ENCODE measurements around the gene CCL2.

The CCL2 gene

DNA sequence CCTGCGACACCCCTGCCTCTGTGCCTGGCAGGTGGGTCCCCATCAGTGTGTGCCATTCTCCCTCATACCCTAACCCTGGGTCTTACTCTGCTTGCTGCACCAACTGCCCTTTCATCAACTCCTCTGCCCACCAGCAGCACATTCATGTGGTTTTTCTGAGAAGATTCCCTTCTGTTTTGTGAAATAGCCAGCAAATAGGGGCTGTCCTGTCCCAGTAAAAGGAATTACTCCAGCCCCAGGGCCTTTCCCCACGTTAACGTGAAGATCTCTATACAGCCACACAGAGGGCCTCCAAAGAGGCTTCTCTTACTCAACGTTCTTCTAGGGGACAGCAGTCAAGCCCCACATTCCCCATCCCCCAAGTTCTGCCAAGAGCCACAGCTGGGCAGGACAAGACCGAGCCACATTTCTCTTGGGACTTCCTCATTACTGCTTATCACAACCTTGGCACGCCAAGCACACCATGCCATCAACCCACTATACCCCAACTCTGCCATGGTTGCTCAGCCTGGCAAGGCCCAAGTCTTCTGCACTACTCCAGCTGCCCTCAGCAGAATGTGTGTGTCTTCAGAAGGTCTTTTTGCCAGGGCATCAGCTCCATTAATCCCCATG lies 18.7 kb upstream of the CCL2 start:
- Histone ChIP-seq H3K36me3 (ENCODE audit: control insufficient read depth, insufficient read depth, low read length) (no peaks in the 10 kb centered on the region), H3K9me3 (ENCODE audit: control insufficient read depth, low read length) (no peaks in the 10 kb centered on the region), H3K27ac (ENCODE audit: insufficient read depth, low read length, poor library complexity, severe bottlenecking) (no peak overlapping the region), H3K27me3 (replicated peaks; ENCODE audit: control insufficient read depth, insufficient read depth, low read length, poor library complexity, severe bottlenecking) (no peaks in the 10 kb centered on the region), H3K4me3 (ENCODE audit: insufficient read depth, low read depth, low read length, poor library complexity, severe bottlenecking) (no peak overlapping the region), H3K4me1 (ENCODE audit: control insufficient read depth, insufficient read depth, low read length, poor library complexity, severe bottlenecking) (no peaks in the 10 kb centered on the region)
- DNase-seq: no peak

DNA sequence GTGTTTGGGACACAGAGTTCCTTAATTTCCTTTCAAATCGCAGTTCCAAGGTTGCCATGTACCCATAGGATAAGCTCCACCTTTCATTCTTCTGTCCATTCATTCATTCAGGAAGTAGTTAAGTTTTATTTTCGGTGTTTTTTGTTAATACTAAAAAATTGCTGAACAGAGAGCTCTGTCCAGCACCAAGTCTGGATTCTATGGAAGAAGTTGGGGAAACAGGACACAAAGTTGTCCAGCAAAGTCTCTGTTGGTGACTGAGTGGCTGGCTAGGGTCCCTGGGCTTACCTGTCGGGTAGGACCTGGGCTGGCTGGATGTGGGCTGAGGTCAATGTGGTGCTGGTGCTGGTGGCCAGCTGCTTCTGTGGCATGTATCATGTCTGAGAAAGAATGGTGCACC lies 17.6 kb upstream of the CCL2 start:
- Histone ChIP-seq H3K4me3 (ENCODE audit: insufficient read depth, low read depth, low read length, poor library complexity, severe bottlenecking) (no peak overlapping the region), H3K27me3 (replicated peaks; ENCODE audit: control insufficient read depth, insufficient read depth, low read length, poor library complexity, severe bottlenecking) (no peaks in the 10 kb centered on the region), H3K27ac (ENCODE audit: insufficient read depth, low read length, poor library complexity, severe bottlenecking) (no peak overlapping the region), H3K9me3 (ENCODE audit: control insufficient read depth, low read length) (no peaks in the 10 kb centered on the region), H3K4me1 (ENCODE audit: control insufficient read depth, insufficient read depth, low read length, poor library complexity, severe bottlenecking) (no peaks in the 10 kb centered on the region), H3K36me3 (ENCODE audit: control insufficient read depth, insufficient read depth, low read length) (no peaks in the 10 kb centered on the region)
- DNase-seq: no peak

GRCh38 chr17:34241062-34241461 lies 14.0 kb upstream of the CCL2 start:
- H3K4me1 ChIP-seq (ENCODE audit: control insufficient read depth, insufficient read depth, low read length, poor library complexity, severe bottlenecking): no peaks in the 10 kb centered on the region
- DNase-seq: no peak

DNA sequence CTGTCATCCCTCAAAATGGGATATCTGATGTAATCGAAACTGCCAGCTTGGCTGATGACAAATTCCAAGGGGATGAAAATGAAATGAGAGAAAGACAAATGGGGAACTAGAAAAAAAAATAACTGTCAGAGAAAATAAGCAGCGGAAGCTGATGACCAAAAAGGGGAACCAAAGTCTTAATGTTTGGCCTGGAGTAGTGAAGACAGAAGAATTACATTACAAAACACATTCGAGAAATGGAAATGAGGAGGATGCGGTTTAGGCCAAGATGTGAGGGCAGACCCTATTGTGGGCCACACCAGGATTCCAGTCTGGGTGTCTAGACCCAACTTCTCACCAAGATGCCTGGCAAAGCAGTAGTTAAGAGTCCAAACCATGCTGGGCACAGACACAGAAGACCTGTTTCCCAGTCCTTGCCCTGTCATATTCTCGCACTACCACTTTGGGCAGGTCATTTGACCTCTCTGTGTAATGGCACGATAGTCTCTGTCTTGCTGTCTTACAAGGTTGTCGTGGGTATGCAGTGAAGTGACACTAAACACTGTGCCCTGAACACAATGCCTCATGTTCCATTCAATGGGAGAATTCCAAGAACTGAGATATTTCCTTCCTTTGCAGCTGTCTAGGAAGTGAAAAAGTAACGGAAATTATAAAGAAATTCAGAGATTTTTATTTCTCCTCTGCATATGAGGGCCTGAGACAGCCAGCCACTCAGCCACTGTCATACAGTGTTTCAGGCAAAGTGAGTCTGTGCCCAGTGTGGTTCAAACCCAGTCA lies 12.3 kb upstream of the CCL2 start:
- Histone ChIP-seq H3K9me3 (ENCODE audit: control insufficient read depth, low read length) (no peaks in the 10 kb centered on the region), H3K4me3 (ENCODE audit: insufficient read depth, low read depth, low read length, poor library complexity, severe bottlenecking) (no peak overlapping the region), H3K27me3 (replicated peaks; ENCODE audit: control insufficient read depth, insufficient read depth, low read length, poor library complexity, severe bottlenecking) (no peaks in the 10 kb centered on the region), H3K36me3 (ENCODE audit: control insufficient read depth, insufficient read depth, low read length) (no peaks in the 10 kb centered on the region), H3K4me1 (ENCODE audit: control insufficient read depth, insufficient read depth, low read length, poor library complexity, severe bottlenecking) (no peaks in the 10 kb centered on the region), H3K27ac (ENCODE audit: insufficient read depth, low read length, poor library complexity, severe bottlenecking) (no peak overlapping the region)
- no peak for DNase-seq

More at GRCh38 chr17:34241062-34241461, 14.0 kb upstream of the CCL2 start:
- no peaks in the 10 kb centered on the region for H3K27me3 ChIP-seq (replicated peaks; ENCODE audit: control insufficient read depth, insufficient read depth, low read length, poor library complexity, severe bottlenecking)
- H3K9me3 ChIP-seq (ENCODE audit: control insufficient read depth, low read length): no peaks in the 10 kb centered on the region
- no peak overlapping the region for H3K27ac ChIP-seq (ENCODE audit: insufficient read depth, low read length, poor library complexity, severe bottlenecking)
- no peaks in the 10 kb centered on the region for H3K36me3 ChIP-seq (ENCODE audit: control insufficient read depth, insufficient read depth, low read length)
- no peak overlapping the region for H3K4me3 ChIP-seq (ENCODE audit: insufficient read depth, low read depth, low read length, poor library complexity, severe bottlenecking)

DNA sequence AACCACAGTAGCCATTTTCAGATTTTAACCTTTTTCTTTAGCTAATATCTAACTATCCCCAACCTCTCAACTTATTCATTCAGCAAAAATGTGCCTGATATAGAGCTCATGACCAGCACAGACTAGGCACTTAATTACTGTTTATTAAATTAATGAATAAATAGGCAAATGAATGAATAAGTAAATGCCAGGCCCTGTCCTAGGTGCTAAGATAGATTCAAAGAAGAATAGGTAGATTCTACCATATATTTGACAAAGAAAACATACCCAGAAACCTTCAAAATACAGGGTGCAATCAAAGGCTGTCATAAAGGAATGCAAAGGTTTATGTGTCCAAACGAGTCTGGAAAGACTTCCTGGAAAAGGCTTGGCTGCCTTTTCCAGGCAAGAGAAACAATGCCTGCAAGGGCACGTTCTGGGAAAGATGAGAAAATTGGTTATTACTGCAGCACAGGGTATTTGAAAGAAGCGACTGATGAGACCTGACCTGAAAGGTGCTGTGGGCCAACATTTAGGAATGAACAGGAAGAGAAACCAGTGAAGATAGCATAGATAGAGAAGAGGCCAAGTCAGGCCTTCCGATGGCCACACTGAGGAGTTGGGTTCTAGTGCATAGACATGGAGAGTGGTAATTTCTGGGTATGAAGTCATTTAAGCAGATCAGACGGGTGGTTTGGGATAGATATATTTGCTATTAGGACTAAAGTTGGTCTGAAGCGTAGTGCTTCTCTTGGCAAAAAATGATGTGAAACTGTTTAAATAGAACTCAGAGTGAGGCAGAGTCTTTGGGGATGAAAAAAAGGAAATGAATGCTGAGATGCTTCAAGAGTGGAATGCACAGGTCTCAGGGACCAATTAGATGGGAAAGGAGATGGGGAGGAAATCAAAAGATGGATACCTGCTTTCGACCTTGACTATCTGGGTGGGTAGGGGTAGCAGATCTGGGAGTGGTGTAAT lies 11.4 kb upstream of the CCL2 start:
- H3K27me3 ChIP-seq (replicated peaks; ENCODE audit: control insufficient read depth, insufficient read depth, low read length, poor library complexity, severe bottlenecking): no peaks in the 10 kb centered on the region
- no peaks in the 10 kb centered on the region for H3K9me3 ChIP-seq (ENCODE audit: control insufficient read depth, low read length)
- DNase-seq: no peak
- no peak overlapping the region for H3K27ac ChIP-seq (ENCODE audit: insufficient read depth, low read length, poor library complexity, severe bottlenecking)
- no peaks in the 10 kb centered on the region for H3K4me1 ChIP-seq (ENCODE audit: control insufficient read depth, insufficient read depth, low read length, poor library complexity, severe bottlenecking)
- no peak overlapping the region for H3K4me3 ChIP-seq (ENCODE audit: insufficient read depth, low read depth, low read length, poor library complexity, severe bottlenecking)
- H3K36me3 ChIP-seq (ENCODE audit: control insufficient read depth, insufficient read depth, low read length): no peaks in the 10 kb centered on the region

DNA sequence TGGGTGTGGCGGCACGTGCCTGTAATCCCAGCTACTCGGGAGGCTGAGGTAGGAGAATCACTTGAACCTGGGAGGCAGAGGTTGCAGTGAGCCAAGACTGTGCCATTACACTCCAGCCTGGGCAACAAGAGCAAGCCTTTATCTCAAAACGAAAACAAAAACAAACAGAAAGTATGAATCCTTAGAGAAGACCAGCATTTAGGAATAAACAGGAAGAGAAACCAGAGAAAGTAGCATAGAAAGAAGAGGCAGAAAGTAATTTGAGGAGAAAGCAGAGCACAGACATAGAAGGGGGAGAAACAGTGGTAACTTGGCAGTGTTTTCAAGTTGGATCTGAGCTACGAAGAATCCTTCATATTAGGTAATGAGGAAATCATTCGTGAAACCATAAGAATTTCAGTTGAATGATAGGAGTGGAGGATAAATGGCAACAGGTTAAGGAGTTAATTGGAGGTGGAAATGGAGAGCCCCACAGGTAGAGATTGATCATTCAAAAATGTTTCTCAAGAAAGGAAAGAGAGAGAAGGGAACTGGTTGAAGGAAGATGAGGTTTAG lies 9.7 kb upstream of the CCL2 start:
- Histone ChIP-seq H3K4me3 (ENCODE audit: insufficient read depth, low read depth, low read length, poor library complexity, severe bottlenecking) (no peak overlapping the region), H3K9me3 (ENCODE audit: control insufficient read depth, low read length) (no peaks in the 10 kb centered on the region)
- no peak for DNase-seq

DNA sequence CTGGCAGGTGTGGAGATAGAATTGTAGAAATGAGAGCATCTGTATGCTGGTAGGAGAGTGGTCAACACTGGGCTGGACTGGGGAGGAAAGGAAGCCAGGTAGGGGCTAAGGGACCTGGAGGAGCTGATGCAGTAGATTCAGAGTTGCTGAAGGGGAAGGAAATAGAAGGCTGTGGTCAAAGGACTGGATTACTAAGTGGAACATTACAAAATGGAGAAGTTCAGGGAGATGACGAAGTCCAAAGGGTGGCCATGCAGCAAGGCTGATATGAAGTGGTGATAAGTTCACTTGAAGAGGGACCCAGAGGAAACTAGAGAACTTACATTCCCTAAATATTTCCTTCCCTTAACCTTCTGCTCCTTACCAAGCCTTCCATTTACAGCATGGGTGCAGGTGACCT lies 8.6 kb upstream of the CCL2 start:
- H3K9me3 ChIP-seq (ENCODE audit: control insufficient read depth, low read length): no peaks in the 10 kb centered on the region
- H3K36me3 ChIP-seq (ENCODE audit: control insufficient read depth, insufficient read depth, low read length): no peaks in the 10 kb centered on the region
- H3K4me1 ChIP-seq (ENCODE audit: control insufficient read depth, insufficient read depth, low read length, poor library complexity, severe bottlenecking): no peaks in the 10 kb centered on the region
- no peaks in the 10 kb centered on the region for H3K27me3 ChIP-seq (replicated peaks; ENCODE audit: control insufficient read depth, insufficient read depth, low read length, poor library complexity, severe bottlenecking)
- no peak overlapping the region for H3K4me3 ChIP-seq (ENCODE audit: insufficient read depth, low read depth, low read length, poor library complexity, severe bottlenecking)
- H3K27ac ChIP-seq (ENCODE audit: insufficient read depth, low read length, poor library complexity, severe bottlenecking): no peak overlapping the region
- DNase-seq: no peak

More for the DNA sequence above, 9.7 kb upstream of the CCL2 start:
- no peaks in the 10 kb centered on the region for H3K4me1 ChIP-seq (ENCODE audit: control insufficient read depth, insufficient read depth, low read length, poor library complexity, severe bottlenecking)
- H3K27me3 ChIP-seq (replicated peaks; ENCODE audit: control insufficient read depth, insufficient read depth, low read length, poor library complexity, severe bottlenecking): no peaks in the 10 kb centered on the region
- H3K36me3 ChIP-seq (ENCODE audit: control insufficient read depth, insufficient read depth, low read length): no peaks in the 10 kb centered on the region
- H3K27ac ChIP-seq (ENCODE audit: insufficient read depth, low read length, poor library complexity, severe bottlenecking): no peak overlapping the region

DNA sequence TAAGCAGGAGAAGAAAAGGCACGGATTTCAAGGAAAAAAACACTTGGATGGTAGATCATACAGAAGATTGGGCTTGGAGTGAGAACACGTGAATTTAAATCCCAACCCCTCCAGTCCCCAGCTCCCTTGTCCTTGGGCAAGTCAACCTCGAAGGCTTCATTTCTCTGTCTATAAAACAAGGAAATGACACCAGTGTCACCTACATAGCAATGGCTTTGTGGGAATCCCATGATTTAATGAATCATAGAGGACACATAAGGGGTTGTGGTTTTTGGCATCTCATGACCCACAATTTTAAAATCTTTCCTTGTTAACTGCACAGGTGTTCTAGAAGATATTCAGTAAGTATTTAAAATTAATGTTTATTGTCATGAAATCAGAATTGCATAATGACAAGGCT lies 8.2 kb upstream of the CCL2 start:
- no peaks in the 10 kb centered on the region for H3K36me3 ChIP-seq (ENCODE audit: control insufficient read depth, insufficient read depth, low read length)
- H3K4me1 ChIP-seq (ENCODE audit: control insufficient read depth, insufficient read depth, low read length, poor library complexity, severe bottlenecking): no peaks in the 10 kb centered on the region
- no peaks in the 10 kb centered on the region for H3K27me3 ChIP-seq (replicated peaks; ENCODE audit: control insufficient read depth, insufficient read depth, low read length, poor library complexity, severe bottlenecking)
- no peaks in the 10 kb centered on the region for H3K9me3 ChIP-seq (ENCODE audit: control insufficient read depth, low read length)
- H3K4me3 ChIP-seq (ENCODE audit: insufficient read depth, low read depth, low read length, poor library complexity, severe bottlenecking): no peak overlapping the region
- DNase-seq: no peak
- no peak overlapping the region for H3K27ac ChIP-seq (ENCODE audit: insufficient read depth, low read length, poor library complexity, severe bottlenecking)

DNA sequence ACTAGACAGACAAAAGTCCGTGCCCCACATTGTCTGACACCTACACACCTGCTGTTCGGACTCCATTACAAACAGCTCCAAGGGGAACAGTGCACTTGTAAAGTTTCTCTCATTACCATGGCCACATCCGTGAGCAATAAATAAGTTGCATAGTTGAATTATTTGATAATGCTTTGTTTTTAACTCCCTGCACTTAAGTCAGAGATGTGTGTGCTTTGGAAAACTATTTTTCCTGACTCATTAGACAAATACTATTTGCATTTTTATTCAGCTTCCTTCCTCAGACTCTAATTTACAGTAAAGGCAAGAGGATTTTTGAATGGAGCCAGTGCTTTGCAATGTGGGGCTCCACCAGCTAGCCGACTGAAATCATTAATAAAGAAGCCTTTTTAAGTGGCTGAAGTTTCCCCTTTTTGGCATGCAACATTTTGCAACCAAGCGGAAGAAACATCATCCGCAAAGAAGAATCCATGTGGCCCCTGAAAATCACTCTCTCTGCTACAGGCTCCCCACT lies 6.5 kb upstream of the CCL2 start:
- H3K27me3 ChIP-seq (replicated peaks; ENCODE audit: control insufficient read depth, insufficient read depth, low read length, poor library complexity, severe bottlenecking): no peaks in the 10 kb centered on the region
- H3K9me3 ChIP-seq (ENCODE audit: control insufficient read depth, low read length): no peaks in the 10 kb centered on the region
- H3K27ac ChIP-seq (ENCODE audit: insufficient read depth, low read length, poor library complexity, severe bottlenecking): no peak overlapping the region
- no peaks in the 10 kb centered on the region for H3K36me3 ChIP-seq (ENCODE audit: control insufficient read depth, insufficient read depth, low read length)
- no peaks in the 10 kb centered on the region for H3K4me1 ChIP-seq (ENCODE audit: control insufficient read depth, insufficient read depth, low read length, poor library complexity, severe bottlenecking)
- DNase-seq: no peak
- no peak overlapping the region for H3K4me3 ChIP-seq (ENCODE audit: insufficient read depth, low read depth, low read length, poor library complexity, severe bottlenecking)

Measured in effector memory CD4-positive, alpha-beta T cell (primary cell).